GM08714 (cell line): ENCODE data around the gene GNG7.
"Not testable (repeated sequence)": the region's sequence is repeated elsewhere in the genome, so short reads cannot be mapped to it uniquely, and the experiment has no call there.

Experiments used
- H3K4me3 ChIP-seq: fragments of 200-500 bp; sonication (Bioruptor generic); 2 replicates; pipeline ENCODE4 v1.5.1; 2014; ENCODE audit warnings: mild to moderate bottlenecking, low read length, inconsistent platforms
- ZNF274 ChIP-seq: IDR thresholded peaks from 2 replicates; pipeline ENCODE4 v1.6.1; 2012; ENCODE audit warnings: mild to moderate bottlenecking, low read depth, low read length

Gene GNG7

GRCh38 chr19:2476451-2477140 is 225.9 kb downstream of the GNG7 start:
- no peak for TF ChIP-seq ZNF274
- H3K4me3 ChIP-seq, result peak overlapping the region; percentile 89

- H3K4me3 ChIP-seq, result peak within 1 kb of the TSS; percentile 89
- no peak for TF ChIP-seq ZNF274
Observed at GRCh38 chr19:2475702-2476450, 226.6 kb downstream of the GNG7 start, which contains the start of gene GADD45B. GADD45B (plus strand) TSS chr19:2476127; CDS start chr19:2476359, 232 bp downstream.

- TF ChIP-seq ZNF274, result no peak
- H3K4me3 ChIP-seq, result peak overlapping the region; percentile 59; the same call in 1 of the 2 replicates
Observed at GRCh38 chr19:2475018-2475701, 227.3 kb downstream of the GNG7 start.

GRCh38 chr19:2474232-2475017 is 228.1 kb downstream of the GNG7 start:
- TF ChIP-seq ZNF274, result no peak
- H3K4me3 ChIP-seq, result peak overlapping the region; percentile 59; the same call in 1 of the 2 replicates

GRCh38 chr19:2469915-2470200 is 232.6 kb downstream of the GNG7 start:
- H3K4me3 ChIP-seq, result not testable (repeated sequence)

GRCh38 chr19:2469102-2469914 is 233.2 kb downstream of the GNG7 start:
- TF ChIP-seq ZNF274, result no peak
- no peak overlapping the region for H3K4me3 ChIP-seq

- TF ChIP-seq ZNF274, result no peak
- no peak overlapping the region for H3K4me3 ChIP-seq
Observed at GRCh38 chr19:2468596-2468995, 233.9 kb downstream of the GNG7 start.

- H3K4me3 ChIP-seq, result no peak overlapping the region
- TF ChIP-seq ZNF274, result no peak
Observed at GRCh38 chr19:2464389-2464788, 238.1 kb downstream of the GNG7 start.

GRCh38 chr19:2463694-2464093 is 238.8 kb downstream of the GNG7 start:
- H3K4me3 ChIP-seq, result not testable (repeated sequence)

GRCh38 chr19:2462635-2463421 is 239.7 kb downstream of the GNG7 start:
- peak overlapping the region; percentile 64; the same call in 1 of the 2 replicates for H3K4me3 ChIP-seq
- TF ChIP-seq ZNF274, result no peak

GRCh38 chr19:2461751-2462634 is 240.5 kb downstream of the GNG7 start:
- no peak for TF ChIP-seq ZNF274
- peak overlapping the region; percentile 64 for H3K4me3 ChIP-seq
